ENCODE measurements around the gene PACSIN1. TPM values are rescaled to one million over a fixed set of nuclear protein-coding genes. Genes with fewer than 3 reads are reported as not detected.

The PACSIN1 gene
- total RNA-seq, 4 donors from 2014 or later, result 1.2 TPM; not detected in 2

DNA sequence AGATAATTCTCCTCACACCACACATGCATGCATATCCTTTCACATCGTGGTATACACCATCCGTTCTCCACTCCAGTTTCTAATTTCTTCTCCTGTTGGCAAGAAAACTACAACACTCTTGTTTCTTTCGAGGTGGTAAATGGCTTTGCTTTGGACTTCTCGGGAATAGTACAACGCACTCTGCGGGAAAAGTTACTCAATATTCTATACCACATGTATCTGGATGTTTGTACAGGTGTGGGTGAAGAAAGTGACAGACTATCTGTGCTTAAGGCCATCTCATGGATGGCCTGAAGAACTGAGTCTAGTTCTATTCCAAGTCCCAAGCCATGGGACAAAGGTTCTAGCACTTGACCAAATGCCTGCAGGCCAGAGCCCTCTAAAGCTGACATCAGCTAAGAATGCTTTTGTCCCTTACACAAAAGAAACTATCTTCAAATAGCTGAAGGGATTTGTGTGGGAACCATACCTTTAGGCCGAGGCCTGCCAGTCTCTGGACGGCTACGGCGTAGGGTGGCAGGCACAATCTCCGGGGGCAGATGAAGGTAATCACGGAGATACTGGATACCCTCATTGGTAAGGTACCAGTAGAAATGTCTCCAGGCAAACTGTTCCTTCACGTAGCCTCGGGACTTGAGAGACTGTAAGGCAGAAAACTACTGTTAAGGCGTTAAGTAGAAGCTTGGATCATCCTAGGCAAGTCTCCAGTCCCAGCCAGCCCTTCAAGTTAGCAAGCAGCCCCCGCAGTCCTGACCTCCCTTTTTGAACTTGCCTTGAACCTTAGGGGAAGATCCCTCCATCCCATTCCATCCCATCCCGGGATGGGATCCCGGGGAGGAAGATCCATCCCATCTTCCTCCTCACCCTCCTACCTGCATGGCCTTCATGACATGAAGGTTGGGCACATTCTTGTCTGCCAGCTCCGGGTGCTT lies 41.4 kb upstream of the PACSIN1 start:
- no peaks in the 10 kb centered on the region for H3K27me3 ChIP-seq
- H3K9me3 ChIP-seq, result no peaks in the 10 kb centered on the region
- peak overlapping the region in 3 of 4 donors; percentile 87 to 89 (median 89) for H3K27ac ChIP-seq
- 83% methylated on average over 9 to 10 of the region's 19 CpGs for WGBS, 2 donors (ENCODE audit: low coverage in 1 of 2)
- TF ChIP-seq, protein P1, sequence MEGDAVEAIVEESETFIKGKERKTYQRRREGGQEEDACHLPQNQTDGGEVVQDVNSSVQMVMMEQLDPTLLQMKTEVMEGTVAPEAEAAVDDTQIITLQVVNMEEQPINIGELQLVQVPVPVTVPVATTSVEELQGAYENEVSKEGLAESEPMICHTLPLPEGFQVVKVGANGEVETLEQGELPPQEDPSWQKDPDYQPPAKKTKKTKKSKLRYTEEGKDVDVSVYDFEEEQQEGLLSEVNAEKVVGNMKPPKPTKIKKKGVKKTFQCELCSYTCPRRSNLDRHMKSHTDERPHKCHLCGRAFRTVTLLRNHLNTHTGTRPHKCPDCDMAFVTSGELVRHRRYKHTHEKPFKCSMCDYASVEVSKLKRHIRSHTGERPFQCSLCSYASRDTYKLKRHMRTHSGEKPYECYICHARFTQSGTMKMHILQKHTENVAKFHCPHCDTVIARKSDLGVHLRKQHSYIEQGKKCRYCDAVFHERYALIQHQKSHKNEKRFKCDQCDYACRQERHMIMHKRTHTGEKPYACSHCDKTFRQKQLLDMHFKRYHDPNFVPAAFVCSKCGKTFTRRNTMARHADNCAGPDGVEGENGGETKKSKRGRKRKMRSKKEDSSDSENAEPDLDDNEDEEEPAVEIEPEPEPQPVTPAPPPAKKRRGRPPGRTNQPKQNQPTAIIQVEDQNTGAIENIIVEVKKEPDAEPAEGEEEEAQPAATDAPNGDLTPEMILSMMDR (IDR thresholded peaks at IDR 0.05), result no peak
- TF ChIP-seq POLR2AphosphoS5 (IDR thresholded peaks at IDR 0.05) (no peak), POLR2A (IDR thresholded peaks at IDR 0.05) (no peak), EP300 (IDR thresholded peaks at IDR 0.05) (no peak)
- ATAC-seq, result no peak
- H3K36me3 ChIP-seq, result peaks cover 0 to 54% of the 10 kb centered on the region in 2 donors
- H3K4me3 ChIP-seq, result peak overlapping the region in 1 of 2 donors; percentile 80
- peaks cover 0 to 33% (median 11%) of the 10 kb centered on the region in 3 donors for H3K4me1 ChIP-seq

DNA sequence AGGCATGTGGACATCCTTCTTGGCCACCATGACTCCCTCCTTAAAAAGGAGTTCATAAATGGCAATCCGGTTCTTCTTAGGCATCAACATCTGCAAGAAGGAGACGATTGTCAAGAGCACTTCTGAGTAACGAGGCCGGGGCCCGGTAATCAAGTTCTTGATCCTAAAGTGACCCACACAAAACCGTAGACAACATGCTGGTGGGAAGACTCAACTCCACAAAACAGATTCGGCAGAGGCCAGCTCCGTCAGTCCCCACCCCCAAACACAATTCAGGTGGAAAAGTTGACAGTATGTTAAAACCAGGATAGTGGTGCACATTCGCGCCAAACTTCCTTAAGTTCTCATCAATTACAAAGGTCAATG lies 40.8 kb upstream of the PACSIN1 start:
- ATAC-seq, result no peak
- no peak for TF ChIP-seq POLR2A (IDR thresholded peaks at IDR 0.05)
- TF ChIP-seq POLR2AphosphoS5 (IDR thresholded peaks at IDR 0.05), result no peak
- TF ChIP-seq, protein P1 (IDR thresholded peaks at IDR 0.05), result no peak
- TF ChIP-seq EP300 (IDR thresholded peaks at IDR 0.05), result no peak
- H3K36me3 ChIP-seq, result peaks cover 0 to 47% of the 10 kb centered on the region in 2 donors
- no peaks in the 10 kb centered on the region for H3K27me3 ChIP-seq
- H3K4me1 ChIP-seq, result peaks cover 0 to 33% (median 11%) of the 10 kb centered on the region in 3 donors
- H3K4me3 ChIP-seq, result peak overlapping the region; percentile 60 to 80
- WGBS, 2 donors (ENCODE audit: low coverage in 1 of 2), result 0% methylated on average over 4 of the region's 10 CpGs; no CpG with 5 or more reads in 1 of the 2 donors
- H3K27ac ChIP-seq, result peak overlapping the region; percentile 51 to 89 (median 88)
- no peaks in the 10 kb centered on the region for H3K9me3 ChIP-seq

DNA sequence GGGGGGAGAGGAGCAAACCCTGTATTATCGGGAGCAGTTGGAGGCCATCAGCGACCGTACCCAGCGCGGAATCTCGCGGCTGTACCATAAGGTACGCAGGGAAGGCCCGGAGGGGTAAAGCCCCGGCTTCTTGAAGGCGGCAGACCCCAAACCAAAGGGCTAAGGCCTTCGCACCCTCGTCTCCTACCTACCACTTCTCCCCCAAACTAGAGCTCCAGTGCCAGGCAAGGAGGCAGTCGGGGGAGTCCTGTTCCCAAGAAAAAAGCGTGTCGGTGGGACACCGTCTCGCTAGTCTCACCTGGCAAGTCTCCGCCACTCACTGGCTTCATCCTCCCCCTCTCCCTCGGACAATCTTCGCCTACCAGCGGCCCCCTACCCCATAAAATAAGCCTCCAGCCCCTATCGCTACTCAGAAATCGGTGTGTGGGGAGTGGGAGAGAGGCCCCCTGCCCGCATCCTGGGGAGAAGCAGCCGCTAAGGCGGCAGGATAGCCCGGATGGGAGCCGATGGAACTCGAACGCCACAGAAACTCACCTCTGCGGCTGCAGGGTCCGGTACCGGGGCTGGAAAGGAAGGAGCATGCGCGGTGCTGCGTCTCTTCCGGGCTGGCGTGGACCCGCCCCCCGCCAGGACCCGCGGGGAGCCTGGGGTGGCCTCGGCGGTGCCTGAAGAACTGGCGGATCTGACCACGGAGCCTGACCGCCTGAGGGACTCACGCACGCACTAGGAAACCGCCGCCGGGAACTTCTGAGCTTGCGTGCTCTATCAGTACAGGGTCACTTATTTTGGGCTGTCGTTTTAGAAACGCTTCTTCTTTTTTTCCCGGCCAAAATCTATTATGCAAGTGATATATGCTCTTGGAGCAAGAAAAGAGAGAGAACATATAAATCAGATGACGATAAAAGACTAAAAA lies 40.1 kb upstream of the PACSIN1 start, which contains the start of gene RPS10:
TSS of gene RPS10 (minus strand) at position 572 of the 913 bp plus-strand sequence. CDS start 848 bp downstream, outside the sequence.
- Histone ChIP-seq H3K27ac (peak within 1 kb of the TSS; percentile 51 to 89 (median 88)), H3K36me3 (peaks cover 0 to 41% of the 10 kb centered on the region in 2 donors), H3K27me3 (no peaks in the 10 kb centered on the region), H3K9me3 (no peaks in the 10 kb centered on the region), H3K4me1 (peaks cover 0 to 33% (median 11%) of the 10 kb centered on the region in 3 donors), H3K4me3 (peak within 1 kb of the TSS; percentile 60 to 80)
- 0 to 1% methylated on average over 8 to 10 of the region's 58 CpGs for WGBS, 2 donors (ENCODE audit: low coverage in 1 of 2)
- ATAC-seq, result peak; percentile 100
- TF ChIP-seq, protein P1 (IDR thresholded peaks at IDR 0.05), result peak in 1 of 4 experiments; percentile 22
- TF ChIP-seq EP300 (IDR thresholded peaks at IDR 0.05) (no peak), POLR2A (IDR thresholded peaks at IDR 0.05) (peak; percentile 78 to 82), POLR2AphosphoS5 (IDR thresholded peaks at IDR 0.05) (peak; percentile 95)

DNA sequence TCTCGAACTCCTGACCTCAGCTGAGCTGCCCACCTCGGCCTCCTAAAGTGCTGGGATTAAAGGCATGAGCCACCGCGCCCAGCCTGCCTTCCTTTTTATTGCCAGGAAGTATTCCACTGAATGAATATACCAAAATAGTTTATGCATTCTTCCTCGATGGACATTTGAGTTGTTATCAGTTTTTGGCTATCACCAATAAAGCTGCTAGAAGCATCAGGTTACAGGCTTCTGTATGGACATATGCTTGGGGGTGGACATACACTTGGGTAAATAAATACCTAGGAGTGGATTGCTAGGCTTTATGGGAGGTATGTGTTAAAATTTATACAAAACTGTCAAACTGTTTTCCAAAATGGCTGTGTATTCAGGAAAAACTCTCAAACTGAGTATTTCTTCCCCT lies 30.0 kb upstream of the PACSIN1 start:
- WGBS, 2 donors (ENCODE audit: low coverage in 1 of 2), result 69 to 81% methylated on average over 4 of the region's 5 CpGs
- Histone ChIP-seq H3K36me3 (no peaks in the 10 kb centered on the region), H3K27ac (no peak overlapping the region), H3K4me1 (no peaks in the 10 kb centered on the region), H3K27me3 (no peaks in the 10 kb centered on the region), H3K9me3 (no peaks in the 10 kb centered on the region), H3K4me3 (no peak overlapping the region)
- no peak for ATAC-seq
- TF ChIP-seq, protein P1 (IDR thresholded peaks at IDR 0.05), result no peak
- no peak for TF ChIP-seq POLR2AphosphoS5 (IDR thresholded peaks at IDR 0.05)
- no peak for TF ChIP-seq EP300 (IDR thresholded peaks at IDR 0.05)
- TF ChIP-seq POLR2A (IDR thresholded peaks at IDR 0.05), result no peak
